GM23338 (cell line): ENCODE measurements around the gene WSCD1. TPM values are rescaled to one million over a fixed set of nuclear protein-coding genes. Genes with fewer than 3 reads are reported as not detected.

ENCODE experiments used
- ATAC-seq: fragments of 200-7000 bp; cut with Tn5 transposase; 3 replicates; pipeline ENCODE4 v1.9.1; 2020
- DNase-seq: peaks from one replicate; pipeline ENCODE4 v3.0.0-alpha.2; 2015; ENCODE audit warnings: low spot score
- H2AFZ ChIP-seq: fragments of 200-600 bp; sonication (generic); 2 replicates; pipeline ENCODE4 v1.8.0; 2016; ENCODE audit warnings: antibody characterized with exemption, mild to moderate bottlenecking, moderate library complexity
- H3F3A ChIP-seq: fragments of 200-600 bp; sonication (generic); replicated peaks from 2 replicates; pipeline ENCODE4 v1.8.0; 2017; ENCODE audit warnings: antibody characterized with exemption, mixed run types, low read depth
- H3K27ac ChIP-seq: fragments of 200-600 bp; sonication (generic); 2 replicates; pipeline ENCODE4 v1.6.1; 2016; ENCODE audit warnings: low read depth
- H3K27me3 ChIP-seq: fragments of 200-600 bp; sonication (generic); 2 replicates; pipeline ENCODE4 v1.8.0; 2016; ENCODE audit warnings: mild to moderate bottlenecking, mixed run types, moderate library complexity; ENCODE audit not compliant: insufficient read depth
- H3K36me3 ChIP-seq: fragments of 200-600 bp; sonication (generic); 2 replicates; pipeline ENCODE4 v1.8.0; 2016; ENCODE audit warnings: mild to moderate bottlenecking; ENCODE audit not compliant: insufficient read depth
- H3K4me1 ChIP-seq: fragments of 200-600 bp; sonication (generic); 2 replicates; pipeline ENCODE4 v1.8.0; 2016; ENCODE audit warnings: mild to moderate bottlenecking, moderate library complexity; ENCODE audit not compliant: insufficient read depth
- H3K4me2 ChIP-seq: fragments of 200-600 bp; sonication (generic); 2 replicates; pipeline ENCODE4 v1.7.1; 2017; ENCODE audit warnings: mixed run types
- H3K4me3 ChIP-seq: fragments of 200-600 bp; sonication (generic); 2 replicates; pipeline ENCODE4 v1.6.1; 2016; ENCODE audit warnings: mixed run types
- H3K79me2 ChIP-seq: fragments of 200-600 bp; sonication (generic); replicated peaks from 2 replicates; pipeline ENCODE4 v1.8.0; 2017; ENCODE audit warnings: mild to moderate bottlenecking; ENCODE audit not compliant: insufficient read depth
- H3K9me2 ChIP-seq: fragments of 200-600 bp; sonication (generic); 2 replicates; pipeline ENCODE4 v1.8.0; 2017; ENCODE audit not compliant: insufficient read depth
- H4K20me1 ChIP-seq: fragments of 200-600 bp; sonication (generic); replicated peaks from 2 replicates; pipeline ENCODE4 v1.8.0; 2017; ENCODE audit warnings: mild to moderate bottlenecking; ENCODE audit not compliant: insufficient read depth
- H3K27ac Mint-ChIP-seq: 2 replicates; pipeline ENCODE4 v1.8.0; 2020; ENCODE audit warnings: inconsistent platforms, mild to moderate bottlenecking, moderate library complexity, mixed read lengths
- H3K27me3 Mint-ChIP-seq: 3 replicates; pipeline ENCODE4 v1.8.0; 2022; ENCODE audit warnings: low read depth, mild to moderate bottlenecking, moderate library complexity, mixed read lengths, inconsistent platforms; ENCODE audit not compliant: insufficient read depth, poor library complexity
- H3K36me3 Mint-ChIP-seq: 3 replicates; pipeline ENCODE4 v1.8.0; 2021; ENCODE audit warnings: low read depth, mild to moderate bottlenecking, inconsistent platforms, moderate library complexity, mixed read lengths
- H3K4me1 Mint-ChIP-seq: 3 replicates; pipeline ENCODE4 v1.8.0; 2020; ENCODE audit warnings: mild to moderate bottlenecking, inconsistent platforms, mixed read lengths
- H3K4me3 Mint-ChIP-seq: 3 replicates; pipeline ENCODE4 v1.8.0; 2021; ENCODE audit warnings: moderate library complexity, mild to moderate bottlenecking, inconsistent platforms, mixed read lengths
- H3K9me3 Mint-ChIP-seq: 3 replicates; pipeline ENCODE4 v1.8.0; 2020; ENCODE audit warnings: moderate library complexity, mild to moderate bottlenecking, inconsistent platforms, mixed read lengths
- CREB1 ChIP-seq: fragments of 250-450 bp; sonication (Bioruptor Pico); IDR thresholded peaks from 2 replicates; pipeline ENCODE4 v1.5.0; 2020; ENCODE audit warnings: low read depth, mild to moderate bottlenecking, moderate library complexity
- CTCF ChIP-seq, 2 experiments: fragments of 200-600 bp in 1 of 2; sonication (generic) in 1 of 2; conservative IDR thresholded peaks; 2 replicates each; pipeline versions ENCODE4 v1.5.1 to v1.6.1; 2016 to 2017; ENCODE audit warnings: antibody characterized with exemption in 2 of 2, low read depth in 2 of 2, mild to moderate bottlenecking in 2 of 2, moderate library complexity in 1 of 2
- ETS1 ChIP-seq: IDR thresholded peaks from 2 replicates; pipeline ENCODE4 v1.6.1; 2016; ENCODE audit warnings: antibody characterized with exemption
- EZH2 ChIP-seq: fragments of 200-600 bp; sonication (generic); IDR thresholded peaks from one replicate; pipeline ENCODE4 v1.8.0; 2017; ENCODE audit warnings: antibody characterized with exemption, mild to moderate bottlenecking, low read depth; ENCODE audit not compliant: unreplicated experiment
- EZH2phosphoT487 ChIP-seq: fragments of 200-600 bp; sonication (generic); IDR thresholded peaks from one replicate; pipeline ENCODE4 v1.8.1; 2018; ENCODE audit warnings: antibody characterized with exemption; ENCODE audit not compliant: unreplicated experiment
- JUNB ChIP-seq: IDR thresholded peaks from one replicate; pipeline ENCODE4 v1.6.1; 2016; ENCODE audit warnings: antibody characterized with exemption; ENCODE audit not compliant: unreplicated experiment
- STAT1 ChIP-seq: IDR thresholded peaks from one replicate; pipeline ENCODE4 v1.6.1; 2016; ENCODE audit warnings: antibody characterized with exemption; ENCODE audit not compliant: unreplicated experiment
- ZNF114 ChIP-seq: fragments of 250-450 bp; sonication (Bioruptor Pico); IDR thresholded peaks from 2 replicates; pipeline ENCODE4 v1.5.0; 2020; ENCODE audit warnings: mild to moderate bottlenecking, moderate library complexity
- ZNF462 ChIP-seq: fragments of 250-450 bp; sonication (Bioruptor Pico); IDR thresholded peaks from 2 replicates; pipeline ENCODE4 v1.5.0; 2020; ENCODE audit warnings: mild to moderate bottlenecking, moderate library complexity
- polyA plus RNA-seq: library from polyadenylated mRNA; unstranded; fragments of >200 nt; fragmentation: Nextera tagmentation; extraction: Ambion mirVana; gene quantifications from 2 replicates; pipeline ENCODE4 v1.2.1, GENCODE V29; 2016
- total RNA-seq: library from RNA; depleted of rRNA; stranded (reverse); fragments of >200 nt; shearing (Covaris generic); gene quantifications from 2 replicates; pipeline ENCODE4 v1.2.3, GENCODE V29; 2014

Gene WSCD1
- total and polyA plus RNA-seq, 2 experiments from 2014 or later: 6.1 to 38.9 TPM

- Histone ChIP-seq H3K9me2 (peaks cover 7% of the 10 kb centered on the region), H3F3A (no peaks in the 10 kb centered on the region), H3K27me3 (no peaks in the 10 kb centered on the region), H3K27ac (peak overlapping the region; percentile 83), H3K36me3 (no peaks in the 10 kb centered on the region), H3K4me3 (peak overlapping the region; percentile 19), H2AFZ (0 out of 2 replicates have a peak overlapping the region, but pooled peaks have one; percentile 43), H3K4me2 (peak overlapping the region; percentile 70), H4K20me1 (no peaks in the 10 kb centered on the region), H3K79me2 (no peaks in the 10 kb centered on the region), H3K4me1 (peaks cover 26% of the 10 kb centered on the region)
- Mint-ChIP-seq H3K4me3 (peak overlapping the region; percentile 61), H3K27me3 (peaks cover 9% of the 10 kb centered on the region), H3K9me3 (no peaks in the 10 kb centered on the region), H3K4me1 (peaks cover 34% of the 10 kb centered on the region), H3K27ac (peak overlapping the region; percentile 91), H3K36me3 (no peaks in the 10 kb centered on the region)
- ATAC-seq (peak; percentile 68), DNase-seq (peak; percentile 59)
- TF ChIP-seq EZH2 (no peak), STAT1 (no peak), JUNB (no peak), ETS1 (no peak)
Observed at GRCh38 chr17:6162216-6162615, 92.0 kb downstream of the WSCD1 start.

GRCh38 chr17:6162892-6163291 is 92.7 kb downstream of the WSCD1 start:
- Histone ChIP-seq H3K4me3 (no peak overlapping the region), H3K4me2 (peak overlapping the region; percentile 51), H3K27ac (no peak overlapping the region), H2AFZ (peak overlapping the region; percentile 81; the same call in 1 of the 2 replicates), H4K20me1 (no peaks in the 10 kb centered on the region), H3K4me1 (peaks cover 26% of the 10 kb centered on the region), H3K27me3 (no peaks in the 10 kb centered on the region), H3K36me3 (no peaks in the 10 kb centered on the region), H3K79me2 (no peaks in the 10 kb centered on the region), H3K9me2 (peaks cover 7% of the 10 kb centered on the region), H3F3A (no peaks in the 10 kb centered on the region)
- Mint-ChIP-seq H3K36me3 (no peaks in the 10 kb centered on the region), H3K4me1 (peaks cover 34% of the 10 kb centered on the region), H3K27ac (peak overlapping the region; percentile 61; the same call in 1 of the 2 replicates), H3K9me3 (no peaks in the 10 kb centered on the region), H3K4me3 (peak overlapping the region; percentile 30; the same call in 1 of the 3 replicates), H3K27me3 (peaks cover 9% of the 10 kb centered on the region)
- DNase-seq (peak; percentile 21), ATAC-seq (peak; percentile 61)
- TF ChIP-seq ZNF462 (CRISPR knock-in tag) (no peak), EZH2phosphoT487 (no peak), STAT1 (no peak), CTCF (conservative IDR thresholded peaks at IDR 0.05; ENCODE audit: low read depth in 2 of 2) (no peak), CREB1 (CRISPR knock-in tag) (no peak), JUNB (no peak), ZNF114 (CRISPR knock-in tag) (no peak)
